Nephron progenitor cell (in vitro differentiated cells): Measurements from ENCODE around the gene CREBL2.
"Not testable (repeated sequence)": the region's sequence is repeated elsewhere in the genome, so short reads cannot be mapped to it uniquely, and the experiment has no call there.

Source experiments
- DNase-seq: peaks from one replicate; pipeline ENCODE4 v3.0.0; 2021
- H3K27ac Mint-ChIP-seq: 2 replicates; pipeline ENCODE4 v1.8.0; 2021; ENCODE audit warnings: mild to moderate bottlenecking, moderate library complexity, mixed read lengths
- H3K27me3 Mint-ChIP-seq: 2 replicates; pipeline ENCODE4 v1.8.0; 2021; ENCODE audit warnings: mild to moderate bottlenecking, low read depth, mixed read lengths; ENCODE audit not compliant: poor library complexity
- H3K36me3 Mint-ChIP-seq: 2 replicates; pipeline ENCODE4 v1.8.0; 2021; ENCODE audit warnings: low read depth, mixed read lengths
- H3K4me1 Mint-ChIP-seq: 2 replicates; pipeline ENCODE4 v1.8.0; 2021; ENCODE audit warnings: mixed read lengths
- H3K4me3 Mint-ChIP-seq: 2 replicates; pipeline ENCODE4 v1.8.0; 2021; ENCODE audit warnings: mild to moderate bottlenecking, moderate library complexity, mixed read lengths
- H3K9me3 Mint-ChIP-seq: 2 replicates; pipeline ENCODE4 v1.8.0; 2021; ENCODE audit warnings: mild to moderate bottlenecking, moderate library complexity, mixed read lengths
- CTCF ChIP-seq: fragments of 200-600 bp; sonication (generic); IDR thresholded peaks from 2 replicates; pipeline ENCODE4 v1.5.0; 2021; ENCODE audit warnings: antibody characterized with exemption

CREBL2 gene

GRCh38 chr12:12585115-12585863 lies 26.4 kb upstream of the CREBL2 start:
- no peak for DNase-seq
- no peaks in the 10 kb centered on the region for H3K36me3 Mint-ChIP-seq
- no peak overlapping the region for H3K27ac Mint-ChIP-seq
- no peaks in the 10 kb centered on the region for H3K9me3 Mint-ChIP-seq
- H3K4me1 Mint-ChIP-seq = peaks cover 6% of the 10 kb centered on the region
- TF ChIP-seq CTCF = no peak
- no peak overlapping the region for H3K4me3 Mint-ChIP-seq
- H3K27me3 Mint-ChIP-seq = peaks cover 20% of the 10 kb centered on the region

GRCh38 chr12:12586879-12587675 lies 24.6 kb upstream of the CREBL2 start:
- no peak for TF ChIP-seq CTCF
- Mint-ChIP-seq H3K27ac (no peak overlapping the region), H3K27me3 (peaks cover 26% of the 10 kb centered on the region), H3K4me1 (peaks cover 6% of the 10 kb centered on the region), H3K9me3 (no peaks in the 10 kb centered on the region), H3K4me3 (no peak overlapping the region), H3K36me3 (no peaks in the 10 kb centered on the region)
- no peak for DNase-seq

GRCh38 chr12:12587878-12588277 lies 23.8 kb upstream of the CREBL2 start:
- no peaks in the 10 kb centered on the region for H3K36me3 Mint-ChIP-seq
- H3K9me3 Mint-ChIP-seq = no peaks in the 10 kb centered on the region
- peaks cover 2% of the 10 kb centered on the region for H3K4me1 Mint-ChIP-seq
- no peak overlapping the region for H3K4me3 Mint-ChIP-seq
- peaks cover 34% of the 10 kb centered on the region for H3K27me3 Mint-ChIP-seq
- TF ChIP-seq CTCF = no peak
- H3K27ac Mint-ChIP-seq = no peak overlapping the region
- DNase-seq = no peak

- peaks cover 38% of the 10 kb centered on the region for H3K27me3 Mint-ChIP-seq
- H3K9me3 Mint-ChIP-seq, DNase-seq, H3K4me3 Mint-ChIP-seq, H3K4me1 Mint-ChIP-seq, H3K27ac Mint-ChIP-seq, H3K36me3 Mint-ChIP-seq: not testable (repeated sequence)
Observed at GRCh38 chr12:12588436-12588835, 23.2 kb upstream of the CREBL2 start.

- H3K36me3 Mint-ChIP-seq = no peaks in the 10 kb centered on the region
- no peak for TF ChIP-seq CTCF
- no peaks in the 10 kb centered on the region for H3K4me1 Mint-ChIP-seq
- DNase-seq = no peak
- H3K27ac Mint-ChIP-seq = no peak overlapping the region
- no peaks in the 10 kb centered on the region for H3K9me3 Mint-ChIP-seq
- H3K27me3 Mint-ChIP-seq = peaks cover 38% of the 10 kb centered on the region
- no peak overlapping the region for H3K4me3 Mint-ChIP-seq
Observed at GRCh38 chr12:12590961-12591360, 20.7 kb upstream of the CREBL2 start.

- Mint-ChIP-seq H3K36me3 (no peaks in the 10 kb centered on the region), H3K9me3 (no peaks in the 10 kb centered on the region), H3K4me1 (no peaks in the 10 kb centered on the region), H3K4me3 (no peak overlapping the region), H3K27me3 (peaks cover 37% of the 10 kb centered on the region), H3K27ac (no peak overlapping the region)
- TF ChIP-seq CTCF = no peak
- no peak for DNase-seq
Observed at GRCh38 chr12:12592930-12593329, 18.7 kb upstream of the CREBL2 start.

- not testable (repeated sequence) for H3K4me3 Mint-ChIP-seq, DNase-seq, H3K4me1 Mint-ChIP-seq, H3K9me3 Mint-ChIP-seq, H3K27ac Mint-ChIP-seq, H3K36me3 Mint-ChIP-seq
- H3K27me3 Mint-ChIP-seq = peaks cover 16% of the 10 kb centered on the region
Observed at GRCh38 chr12:12595929-12596328, 15.7 kb upstream of the CREBL2 start.

GRCh38 chr12:12596598-12596997 lies 15.1 kb upstream of the CREBL2 start:
- peaks cover 16% of the 10 kb centered on the region for H3K27me3 Mint-ChIP-seq
- H3K9me3 Mint-ChIP-seq, H3K36me3 Mint-ChIP-seq, DNase-seq, H3K4me3 Mint-ChIP-seq, H3K27ac Mint-ChIP-seq, H3K4me1 Mint-ChIP-seq: not testable (repeated sequence)
